LNCAP (cell line): ENCODE measurements around the gene FAM156A.

ENCODE experiments used
- CTCF ChIP-seq: fragments of 450-650 bp; IDR thresholded peaks from 2 replicates; pipeline ENCODE4 v1.5.1; 2017; ENCODE audit warnings: mild to moderate bottlenecking

The FAM156A gene

GRCh38 chrX:52995987-52996331, 37.6 kb upstream of the FAM156A start:
- no peak for TF ChIP-seq CTCF

GRCh38 chrX:52995135-52995986, 37.0 kb upstream of the FAM156A start:
- TF ChIP-seq CTCF = peak; percentile 48; the same call in 1 of the 2 replicates

- TF ChIP-seq CTCF = no peak
Observed at GRCh38 chrX:52990848-52991247, 32.5 kb upstream of the FAM156A start.

DNA sequence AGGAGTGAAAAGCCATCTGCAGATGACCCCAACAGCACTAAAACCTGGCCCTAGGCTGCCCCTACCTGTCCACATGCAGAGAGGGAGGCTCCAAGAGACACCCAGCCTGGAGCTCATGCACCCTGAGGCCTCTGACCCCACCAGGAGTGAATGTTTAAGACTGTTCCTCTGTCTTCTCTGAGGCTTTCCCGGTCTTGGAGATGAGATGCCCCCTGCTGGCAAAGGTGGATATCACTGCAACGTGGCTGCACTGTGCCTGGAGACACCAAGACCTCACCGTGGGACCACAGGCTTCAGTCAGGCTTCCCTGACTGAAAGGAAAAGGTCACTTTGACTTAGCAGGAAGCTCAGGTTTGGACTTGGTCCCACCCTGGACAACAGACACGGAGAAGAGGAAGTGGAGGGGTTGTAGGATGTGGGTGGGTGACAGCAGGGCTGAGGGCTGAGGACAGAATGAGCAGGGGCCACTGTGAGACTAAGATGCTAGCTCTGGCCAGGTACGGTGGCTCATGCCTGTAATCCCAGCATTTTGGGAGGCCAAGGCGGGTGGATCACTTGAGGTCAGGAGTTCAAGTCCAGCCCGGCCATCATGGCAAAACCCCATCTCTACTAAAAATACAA, 31.8 kb upstream of the FAM156A start:
- peak; percentile 52 for TF ChIP-seq CTCF

DNA sequence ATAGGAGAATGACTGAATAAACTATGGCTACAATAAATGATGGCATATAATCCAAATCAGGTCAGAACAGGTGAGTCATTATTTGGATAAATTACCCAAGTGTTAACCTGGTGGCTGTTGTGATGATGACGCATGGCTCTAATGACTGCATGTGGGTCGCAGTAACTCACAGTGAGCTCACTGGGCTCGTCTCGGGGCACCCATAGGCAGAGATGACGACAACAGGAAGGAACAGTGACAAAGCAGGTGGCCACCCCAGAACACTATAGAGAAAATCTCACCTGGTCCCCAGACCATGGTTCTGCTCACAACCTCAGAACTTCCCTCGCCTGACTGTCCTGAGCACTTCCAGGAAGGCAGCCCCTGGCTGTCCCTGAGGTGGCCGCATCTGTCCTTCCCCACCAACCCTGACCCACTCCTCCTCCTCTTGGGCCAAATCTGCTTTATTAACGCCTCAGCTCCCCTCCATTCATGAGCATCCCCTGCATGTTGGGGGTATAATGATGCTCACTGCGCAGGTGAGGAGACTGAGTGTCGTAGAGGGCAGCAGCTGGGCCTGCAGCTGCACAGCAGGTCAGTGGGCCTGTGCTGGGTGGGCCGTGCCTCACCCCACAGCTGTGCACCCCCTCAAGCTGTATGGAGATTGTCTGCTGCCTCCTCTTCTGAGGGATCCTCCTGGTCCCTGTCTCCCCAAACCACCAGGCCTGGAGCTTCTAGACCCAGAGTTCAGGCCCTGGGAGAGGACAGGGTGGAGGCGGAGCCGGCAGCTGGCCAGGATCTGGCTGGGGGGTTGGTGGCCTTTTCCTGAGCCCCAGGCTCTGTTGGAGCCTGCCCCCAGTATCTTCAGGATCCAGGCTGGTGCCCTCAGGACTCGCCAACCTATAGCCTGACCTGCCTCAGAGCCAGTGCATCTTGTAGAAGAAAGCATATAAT, 30.9 kb upstream of the FAM156A start:
- TF ChIP-seq CTCF = no peak

GRCh38 chrX:52983321-52984000, 25.1 kb upstream of the FAM156A start:
- no peak for TF ChIP-seq CTCF

DNA sequence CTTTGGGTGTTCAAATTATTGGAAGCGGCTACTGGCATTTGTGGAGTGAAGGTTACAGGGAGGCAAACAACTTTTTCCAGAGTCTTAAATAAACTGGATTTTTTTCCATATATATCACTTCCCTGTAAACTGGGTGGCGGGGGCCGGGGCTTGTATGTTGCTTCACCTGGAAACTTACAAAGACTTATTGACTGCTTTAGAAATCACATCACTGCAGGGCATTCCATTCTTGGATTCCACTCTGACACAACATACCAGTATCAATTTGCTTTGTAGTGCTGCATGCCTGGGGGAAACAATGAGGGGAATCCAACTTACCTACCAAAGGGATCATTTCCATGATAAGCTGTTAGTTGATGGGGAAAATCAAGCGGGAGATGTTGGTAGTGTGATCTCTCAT, 21.7 kb upstream of the FAM156A start:
- no peak for TF ChIP-seq CTCF
